HG03432 (cell line): ENCODE data around the gene C1orf94.
"Not testable (repeated sequence)": the region's sequence is repeated elsewhere in the genome, so short reads cannot be mapped to it uniquely, and the experiment has no call there.

Source experiments
- ATAC-seq: cut with Tn5 transposase; IDR thresholded peaks from one replicate; pipeline ENCODE4 v1.9.1; 2021; ENCODE audit warnings: mild to moderate bottlenecking, moderate library complexity; ENCODE audit not compliant: unreplicated experiment

The C1orf94 gene

DNA sequence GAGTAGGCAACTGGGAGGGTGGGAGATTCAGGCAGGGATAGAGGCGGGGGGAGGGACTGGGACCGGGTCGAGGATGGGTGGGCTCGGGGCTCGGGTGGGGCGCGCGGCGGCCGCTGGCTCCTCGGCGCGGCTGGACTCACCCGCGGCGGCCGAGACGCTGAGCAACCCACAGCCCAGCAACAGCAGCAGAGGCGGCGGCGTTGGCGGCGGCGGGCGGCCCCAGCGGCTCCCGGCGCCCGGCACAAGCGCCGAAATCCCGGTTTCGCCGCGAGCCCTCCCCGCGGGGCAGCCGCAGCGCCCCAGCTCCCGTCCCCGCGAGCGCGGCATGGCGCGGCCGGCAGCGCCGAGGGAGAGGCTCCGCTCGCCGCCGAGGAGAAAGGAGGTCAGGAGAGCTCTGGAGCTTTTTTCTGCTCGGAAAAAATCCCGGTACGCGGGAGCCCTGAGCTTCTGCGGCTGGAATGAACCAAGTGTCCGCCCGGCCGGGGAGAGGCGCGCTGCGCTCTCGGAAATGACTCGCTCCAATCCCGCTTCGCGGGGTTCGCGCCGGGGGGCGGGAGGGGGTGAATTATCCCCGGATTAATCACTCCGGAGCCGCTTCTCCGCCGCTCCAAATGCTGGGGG lies 11.8 kb upstream of the C1orf94 start, which contains the start of gene CSMD2:
Gene CSMD2 (minus strand): TSS at position 460 of the 621 bp plus-strand sequence. CDS start 133 bp downstream, at position 327.
- ATAC-seq = no peak

DNA sequence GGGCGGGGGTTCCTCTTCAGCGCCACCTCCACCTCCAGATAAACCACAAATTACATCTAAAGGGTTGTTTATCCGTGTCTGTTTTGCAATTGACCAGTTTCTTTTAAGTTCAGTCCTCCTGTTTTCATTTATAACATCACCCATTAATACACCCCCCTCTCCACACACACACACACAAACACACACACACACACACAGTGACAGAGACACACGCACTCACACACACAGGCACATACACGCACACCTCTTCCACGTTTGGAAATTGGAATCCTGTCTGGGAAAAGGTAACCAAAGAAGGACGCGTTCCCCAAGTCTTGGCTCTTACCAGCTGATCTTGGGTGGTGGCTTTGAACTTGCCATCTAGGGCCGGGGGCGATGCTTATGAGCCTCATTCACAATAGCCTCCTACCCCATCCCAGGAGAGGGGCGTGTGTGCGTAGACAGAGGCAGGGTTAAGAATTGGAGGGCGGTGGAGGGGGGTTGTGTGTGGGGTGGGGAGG lies 11.2 kb upstream of the C1orf94 start:
- ATAC-seq = no peak

DNA sequence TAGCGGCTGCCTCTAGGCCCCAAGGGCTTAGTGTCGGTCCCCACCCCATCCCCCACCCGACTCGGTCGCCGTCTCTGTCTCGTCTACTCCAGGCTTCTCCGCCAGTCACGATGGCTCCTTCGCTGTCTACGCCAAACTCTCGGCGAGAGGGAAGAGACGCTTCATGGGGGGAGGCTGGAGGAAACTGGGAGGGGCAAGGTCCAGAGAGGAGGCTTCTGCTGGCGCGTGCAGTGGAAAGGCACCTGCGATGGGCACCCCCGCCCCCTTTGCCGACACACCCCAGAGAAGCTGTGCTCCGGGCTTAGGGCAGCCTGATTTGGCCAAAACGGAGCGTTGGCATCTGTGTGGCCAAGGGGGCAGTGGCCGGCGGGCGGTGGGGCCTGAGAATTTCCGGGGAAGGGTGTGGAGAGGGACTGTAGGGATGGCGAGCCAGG lies 10.5 kb upstream of the C1orf94 start:
- ATAC-seq = no peak

DNA sequence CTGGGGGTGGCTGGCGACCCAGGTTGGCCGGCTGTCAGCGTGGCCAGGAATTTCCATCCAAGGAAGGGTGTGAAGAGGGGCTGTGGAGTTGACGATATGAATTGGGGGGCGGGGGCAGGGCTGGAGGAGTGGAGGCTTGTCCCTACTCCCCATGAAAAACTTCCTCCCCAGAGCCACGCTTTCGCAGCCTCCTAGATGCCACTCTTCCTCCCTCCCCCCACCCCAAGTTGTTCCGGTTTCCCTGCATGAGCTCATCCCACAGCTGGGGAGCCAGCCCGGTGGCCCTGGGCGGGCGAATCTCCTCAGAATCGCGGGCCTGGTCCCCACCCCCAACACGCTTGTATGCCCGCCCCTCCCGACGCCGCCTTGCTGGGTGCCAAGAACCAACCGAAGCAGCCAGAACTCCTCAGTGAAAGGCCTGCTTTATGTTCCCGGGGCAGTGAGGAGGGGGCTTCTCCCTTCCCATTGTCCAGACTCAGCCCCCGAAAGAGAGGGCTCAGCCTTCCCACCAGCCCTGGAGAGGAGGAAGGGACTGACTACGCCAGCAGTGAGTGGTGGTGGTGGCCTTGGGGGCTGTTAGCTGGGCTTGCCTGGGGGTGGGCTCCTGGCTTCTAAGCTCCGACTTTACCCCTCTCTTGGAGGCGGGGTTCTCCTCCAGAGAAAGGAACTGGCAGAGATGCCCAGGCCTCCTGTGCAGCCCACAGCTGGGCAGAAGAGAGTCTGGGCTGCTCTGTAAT lies 9.9 kb upstream of the C1orf94 start:
- no peak for ATAC-seq

DNA sequence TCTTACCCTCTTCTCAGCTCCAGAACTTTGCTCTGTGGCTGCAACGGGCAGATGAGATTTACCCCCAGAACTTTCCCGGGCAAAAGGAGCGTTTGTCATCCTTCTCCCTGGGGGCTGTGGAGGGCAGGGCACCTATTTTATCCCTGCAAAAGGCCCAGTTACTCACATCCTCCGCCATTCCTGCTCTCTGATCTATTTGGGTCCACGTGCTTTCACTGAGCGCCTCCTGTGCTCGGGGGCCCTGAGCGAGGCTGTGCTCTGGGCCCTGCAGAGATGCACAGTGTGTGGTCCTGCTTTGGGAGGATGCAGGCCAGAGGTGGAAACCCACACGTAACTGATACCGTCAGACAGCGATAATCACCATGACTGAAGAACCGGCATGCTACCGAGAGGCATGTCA lies 9.3 kb upstream of the C1orf94 start:
- no peak for ATAC-seq

DNA sequence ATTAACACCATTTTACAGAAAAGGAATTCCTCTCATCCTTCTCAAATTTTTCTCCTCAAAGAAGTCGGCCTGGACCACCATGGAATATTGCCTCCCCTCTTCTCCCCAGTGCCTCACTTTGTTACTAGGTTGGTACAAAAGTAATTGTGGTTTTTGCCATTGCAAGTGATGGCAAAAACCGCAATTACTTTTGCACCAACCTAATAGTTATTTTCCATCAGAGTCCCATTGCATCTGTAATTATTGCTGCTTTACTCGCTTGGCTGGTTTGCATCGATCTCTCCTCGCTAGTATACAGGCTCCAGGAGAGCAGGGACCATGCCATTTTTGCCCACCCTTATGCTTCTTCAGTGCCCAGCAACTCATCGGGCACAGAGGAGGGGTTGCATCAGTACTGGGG lies 963 bp upstream of the C1orf94 start:
- no peak for ATAC-seq

DNA sequence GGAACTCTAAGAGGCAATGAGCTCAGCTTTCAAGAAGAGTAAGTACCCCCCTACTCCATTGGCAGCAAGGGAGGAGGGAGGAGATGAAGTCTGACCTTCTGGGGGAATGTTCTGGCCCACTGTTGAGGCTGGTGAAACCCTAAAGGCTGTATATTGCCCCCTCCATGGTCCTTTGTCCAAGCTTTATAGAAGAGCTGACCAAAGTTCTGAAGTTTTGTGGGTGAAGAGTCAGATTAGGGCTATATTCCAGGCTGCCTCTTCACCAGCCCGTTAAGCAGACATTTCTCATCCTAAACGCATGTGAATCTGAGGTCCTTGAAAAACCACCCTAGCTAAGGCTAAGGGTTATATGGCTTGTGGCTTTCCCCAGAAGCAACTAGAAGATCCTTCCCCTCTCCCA lies 1.4 kb downstream of the C1orf94 start:
- ATAC-seq = no peak

DNA sequence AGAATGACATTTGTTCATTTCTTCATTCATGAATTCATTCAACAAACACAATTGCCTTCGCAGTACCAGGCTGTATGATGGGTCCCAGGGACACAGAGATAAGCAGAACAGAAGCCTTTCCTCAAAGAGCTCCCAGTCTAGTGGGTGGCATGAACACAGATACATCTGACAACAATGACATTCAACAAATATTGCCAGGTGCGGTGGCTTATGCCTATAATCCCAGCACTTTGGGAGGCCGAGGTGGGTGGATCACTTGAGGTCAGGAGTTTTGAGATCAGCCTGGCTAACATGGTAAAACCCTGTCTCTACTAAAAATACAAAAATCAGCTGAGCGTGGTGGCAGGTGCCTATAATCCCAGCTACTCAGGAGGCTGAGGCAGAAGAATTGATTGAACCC lies 6.7 kb downstream of the C1orf94 start:
- ATAC-seq = not testable (repeated sequence)

DNA sequence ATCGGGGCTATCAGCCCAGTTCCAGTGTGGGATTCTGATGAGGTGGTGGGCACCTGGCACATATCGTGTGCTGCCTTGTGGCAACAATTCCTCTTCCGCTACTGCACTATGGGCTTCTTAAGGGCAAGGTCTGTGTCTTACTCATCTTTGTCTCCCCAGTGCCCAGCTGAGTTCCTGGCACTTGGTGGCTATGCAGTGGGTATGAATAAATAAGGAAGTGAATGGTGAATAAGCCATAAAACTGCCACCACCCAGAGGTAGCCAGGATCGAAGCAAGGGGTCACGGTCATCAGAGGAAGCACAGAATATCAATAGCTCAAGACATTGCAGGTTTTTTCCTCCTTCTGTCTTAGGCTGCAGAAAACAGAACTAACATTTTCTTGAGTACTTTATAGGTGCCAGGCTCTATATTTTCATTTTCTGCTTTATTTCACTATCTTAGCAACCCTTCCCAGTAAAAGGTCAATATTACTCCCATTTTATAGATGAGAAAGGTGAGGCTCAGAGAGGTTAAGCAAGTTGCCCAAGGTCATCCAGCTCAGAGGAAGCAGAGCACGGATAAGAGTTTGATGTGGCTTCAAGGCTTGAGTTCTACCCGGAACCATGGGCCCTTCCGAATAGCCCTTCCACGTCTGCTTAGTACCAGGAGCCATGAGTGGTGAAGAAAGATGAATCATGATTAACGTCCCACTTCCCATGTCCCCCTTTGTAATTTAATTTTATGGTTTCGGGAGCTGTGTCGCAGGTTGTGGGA lies 10.2 kb downstream of the C1orf94 start:
- no peak for ATAC-seq

DNA sequence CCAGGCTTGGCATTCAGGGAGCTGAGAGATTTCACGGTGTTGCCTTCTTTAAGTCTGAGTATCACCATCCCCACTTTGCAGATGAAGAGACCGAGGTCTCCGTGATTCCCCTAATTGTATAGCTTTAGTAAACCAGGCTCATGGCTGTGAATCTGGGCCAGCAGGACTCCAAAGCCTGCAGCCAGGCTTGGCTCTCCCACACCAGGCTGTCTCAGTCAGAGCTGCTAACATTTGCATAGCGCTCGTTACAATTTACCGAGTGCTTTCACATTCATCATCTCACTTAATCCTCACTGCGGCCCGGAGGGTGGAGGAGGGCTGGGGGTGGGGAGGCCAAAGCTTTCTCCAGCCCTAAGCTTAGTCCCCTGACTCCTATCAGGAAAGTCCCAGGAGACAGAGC lies 11.7 kb downstream of the C1orf94 start:
- ATAC-seq = no peak

DNA sequence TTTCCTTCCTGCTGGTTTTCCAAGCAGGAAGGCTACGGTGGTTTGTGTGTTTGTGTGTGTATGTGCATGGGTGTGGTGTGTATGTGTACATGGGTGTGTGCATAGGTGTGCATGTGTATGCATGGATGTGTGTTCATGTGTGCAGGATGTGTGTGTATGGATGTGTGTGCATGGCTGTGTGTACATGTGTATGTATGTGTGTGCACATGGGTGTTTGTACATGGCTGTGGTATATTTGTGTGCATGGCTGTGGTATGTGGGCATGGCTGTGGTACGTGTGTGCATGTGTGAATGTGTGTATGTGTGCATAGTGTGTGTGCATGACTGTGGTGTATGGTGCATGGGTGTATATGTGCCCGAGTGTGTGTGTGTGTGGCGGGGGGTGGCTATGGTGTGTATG lies 12.3 kb downstream of the C1orf94 start:
- ATAC-seq = no peak

DNA sequence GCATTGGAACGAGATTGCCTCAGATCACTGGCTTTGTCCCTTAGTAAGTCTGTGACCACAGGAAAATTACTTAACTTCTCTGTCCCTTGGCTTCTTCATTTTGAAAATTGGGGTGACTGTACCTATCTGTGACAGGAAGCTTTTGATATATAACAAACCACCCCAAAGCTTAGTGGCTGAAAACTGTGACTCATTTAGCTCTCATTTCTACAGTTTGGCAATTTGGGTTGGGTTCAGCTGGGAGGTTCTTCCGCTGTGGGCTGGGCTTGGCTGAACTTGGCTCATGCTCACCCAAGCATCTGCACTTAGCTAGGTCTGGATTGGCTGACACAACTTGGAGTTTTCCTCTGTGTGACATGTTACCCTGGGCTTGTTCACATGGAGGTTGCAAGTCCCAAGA lies 14.0 kb downstream of the C1orf94 start:
- ATAC-seq = no peak

DNA sequence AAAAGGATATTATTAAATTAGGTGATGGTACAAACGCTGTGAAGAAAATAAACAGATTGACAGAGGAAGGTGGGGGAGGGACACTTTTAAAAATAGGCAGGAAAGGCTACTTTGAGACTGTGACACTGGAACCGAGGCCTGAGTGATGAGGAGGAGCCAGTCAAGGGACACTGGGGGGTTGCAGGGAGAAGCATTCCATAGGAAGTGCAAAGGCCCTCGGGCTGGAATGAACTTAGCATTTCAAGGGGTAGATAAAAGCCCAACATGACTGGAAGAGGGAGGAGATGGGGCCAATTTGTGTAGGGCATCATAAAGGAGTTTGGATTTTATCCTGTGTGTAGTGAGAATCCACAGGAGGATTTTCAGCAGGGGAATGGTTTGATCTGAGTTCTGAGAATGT lies 15.9 kb downstream of the C1orf94 start:
- ATAC-seq = no peak

DNA sequence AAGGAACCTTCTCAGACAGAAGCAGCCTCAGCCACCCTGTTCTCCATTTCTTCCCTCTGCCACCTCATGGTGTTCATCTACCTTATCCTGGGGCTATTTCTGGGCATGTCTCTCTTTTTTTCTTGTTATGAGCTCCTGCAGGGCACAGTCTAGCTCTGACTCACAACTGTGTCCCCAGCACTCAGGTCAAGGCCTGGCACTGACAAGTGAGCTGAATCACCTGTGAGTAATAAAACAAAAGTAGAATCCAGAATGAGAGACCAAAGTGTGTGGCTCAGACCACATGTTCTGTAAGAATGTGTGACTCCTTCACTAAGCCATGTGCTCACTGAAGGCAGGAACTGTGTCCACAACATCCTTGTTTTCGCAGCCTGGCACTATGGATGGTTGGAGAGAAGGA lies 23.2 kb downstream of the C1orf94 start:
- no peak for ATAC-seq

DNA sequence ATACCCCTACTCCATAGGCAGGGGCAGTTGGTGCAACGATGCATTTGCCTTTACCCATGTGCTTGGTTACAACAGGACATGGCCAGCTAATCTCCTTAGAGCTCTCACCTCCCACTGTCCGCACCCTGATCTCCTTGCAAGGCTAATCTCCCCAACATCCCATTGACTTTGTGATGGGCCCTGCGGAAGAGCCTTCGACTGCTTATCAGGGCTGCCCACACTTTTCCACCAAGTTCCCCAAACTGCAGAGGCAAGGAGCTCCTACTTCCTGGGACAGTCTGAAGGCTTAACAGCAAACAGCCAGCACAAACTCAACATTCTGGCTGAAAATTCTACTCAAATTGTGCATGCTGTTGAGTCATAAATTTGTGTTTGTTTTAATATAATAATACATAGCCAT lies 36.0 kb downstream of the C1orf94 start:
- no peak for ATAC-seq

DNA sequence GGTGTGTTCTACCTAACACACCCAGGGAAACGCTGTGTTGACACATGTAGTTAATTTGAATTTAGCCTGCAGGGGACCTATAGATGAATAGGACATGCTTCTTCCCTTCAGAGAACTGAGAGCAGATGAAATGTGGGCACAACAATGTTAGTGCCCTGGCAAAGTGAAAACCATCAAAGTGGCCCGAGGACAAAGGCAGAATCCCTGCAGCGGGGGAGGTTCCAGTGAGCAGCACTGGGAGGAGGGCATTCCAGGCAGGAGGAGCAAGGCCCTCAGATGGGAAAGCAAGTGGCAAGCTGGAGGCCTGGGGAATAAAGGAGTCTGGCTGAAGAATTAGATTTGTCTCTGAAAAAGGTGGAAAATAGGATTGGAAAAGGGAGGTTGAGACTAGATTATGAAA lies 37.2 kb downstream of the C1orf94 start:
- ATAC-seq = no peak

DNA sequence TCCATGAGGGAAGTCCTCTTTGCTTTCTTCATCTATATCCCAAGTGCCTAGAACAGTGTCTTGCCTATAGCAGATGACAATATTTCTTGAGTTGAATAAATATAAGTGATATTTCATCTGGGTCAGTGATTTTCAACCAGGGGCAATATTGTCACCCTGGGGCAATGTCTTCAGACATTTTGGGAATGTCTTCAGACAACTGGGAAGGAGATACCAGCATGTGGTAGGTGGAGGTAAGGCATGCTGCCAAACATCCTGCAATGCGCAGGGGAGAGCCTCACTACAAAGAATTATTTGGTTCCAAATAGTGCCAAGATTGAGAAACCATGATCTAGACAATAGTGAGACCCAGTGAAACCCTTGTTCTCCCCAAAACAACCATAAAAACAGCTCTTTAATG lies 54.7 kb downstream of the C1orf94 start:
- no peak for ATAC-seq

DNA sequence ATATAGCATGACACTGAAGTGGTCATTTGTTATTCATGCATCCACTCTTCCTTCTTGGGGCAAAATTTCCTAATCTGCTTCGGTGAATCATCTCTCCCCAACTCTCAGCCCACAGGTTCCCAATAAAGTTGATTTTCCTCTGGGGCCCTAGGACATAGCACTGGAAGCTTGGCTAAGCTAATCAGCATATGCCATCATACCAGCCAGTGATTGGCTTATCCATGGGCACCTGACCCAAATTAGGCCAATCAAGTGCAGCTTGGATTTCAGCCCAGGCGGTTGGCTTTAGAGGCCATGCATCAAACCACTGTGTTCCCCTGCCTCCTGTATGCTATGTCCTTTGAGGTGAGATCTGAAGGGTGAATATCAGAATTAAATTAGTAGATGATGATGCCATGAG lies 58.9 kb downstream of the C1orf94 start:
- no peak for ATAC-seq

DNA sequence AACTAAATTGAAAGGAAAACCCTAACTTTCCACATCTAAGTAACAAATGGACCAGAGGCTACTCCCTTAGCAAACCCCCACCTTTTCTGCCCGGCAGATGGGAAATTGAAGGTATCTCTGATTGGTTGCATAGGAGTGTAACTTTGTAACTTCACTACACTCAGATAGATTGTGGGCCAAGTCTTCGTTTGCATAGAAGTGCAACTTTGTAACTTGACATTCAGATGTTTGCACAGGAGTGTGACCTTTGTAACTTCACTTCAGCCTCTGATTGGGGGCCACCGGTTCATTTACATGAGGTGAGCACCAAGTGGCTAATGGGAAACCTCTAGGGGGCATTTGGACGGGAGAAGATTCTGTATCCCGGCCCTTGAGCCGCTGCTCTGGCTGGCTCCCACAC lies 59.4 kb downstream of the C1orf94 start:
- no peak for ATAC-seq

DNA sequence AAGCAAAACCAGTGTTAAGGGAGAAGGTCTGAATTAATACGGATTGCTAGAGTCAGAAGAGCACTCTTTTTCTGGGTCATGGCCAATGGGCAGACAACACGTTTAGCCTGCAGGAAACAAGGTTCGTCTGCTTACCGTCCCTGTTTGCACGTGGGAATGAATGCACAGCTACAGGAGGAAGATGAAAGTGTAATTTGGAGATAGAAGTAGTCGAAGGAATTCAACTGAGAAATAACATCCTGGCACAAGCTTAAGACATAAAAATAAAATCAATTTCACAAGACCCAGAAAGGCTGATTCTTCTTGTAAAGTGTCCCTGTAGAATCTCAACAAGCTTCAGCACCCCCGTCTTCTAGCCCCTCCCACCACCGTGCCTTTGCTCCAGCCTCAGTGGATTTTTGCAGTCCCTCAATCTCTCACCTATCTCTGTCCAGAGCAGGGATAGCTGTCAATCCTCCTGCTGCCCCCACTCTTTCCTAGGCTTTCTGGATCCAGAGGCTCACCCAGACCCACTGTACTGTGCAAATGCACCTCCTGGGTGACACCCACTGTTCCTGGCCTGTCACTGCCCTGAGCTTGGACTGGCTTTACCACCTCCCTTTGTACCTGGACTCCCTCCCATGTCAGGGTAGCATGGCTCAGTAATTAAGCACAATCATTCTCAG lies 60.6 kb downstream of the C1orf94 start:
- no peak for ATAC-seq

DNA sequence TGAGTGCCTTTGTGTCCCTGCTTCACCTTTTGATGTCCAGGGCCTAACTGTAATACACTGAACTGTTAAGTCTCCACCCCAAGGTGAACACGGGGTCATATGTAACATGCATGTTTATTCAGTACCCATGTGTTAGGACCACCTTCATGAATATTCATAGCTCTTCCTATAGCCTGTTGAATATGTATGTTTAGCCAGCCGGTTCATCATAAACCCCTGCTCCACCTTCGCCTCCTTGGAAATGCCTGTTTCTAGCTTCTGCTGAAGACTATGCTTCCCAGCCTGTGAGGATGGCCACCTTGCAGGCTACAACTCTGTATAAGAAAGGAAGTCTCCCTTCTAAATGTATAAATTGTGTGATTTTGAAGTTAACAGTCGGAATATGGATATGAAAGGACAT lies 69.3 kb downstream of the C1orf94 start:
- ATAC-seq = no peak
